K562 (cell line): ENCODE results near the gene MRM2. TPM values are rescaled to one million over a fixed set of nuclear protein-coding genes. Genes with fewer than 3 reads are reported as not detected.

Experiments
- ARID1B ChIP-seq: fragments of 450-650 bp; IDR thresholded peaks from 2 replicates; pipeline ENCODE4 v1.6.1; 2016; ENCODE audit warnings: antibody characterized with exemption, mild to moderate bottlenecking, inconsistent platforms
- BDP1 ChIP-seq: IDR thresholded peaks from 3 replicates; pipeline ENCODE4 v1.6.1; 2011; ENCODE audit not compliant: insufficient read length, insufficient read depth
- BMI1 ChIP-seq: fragments of 150-350 bp; IDR thresholded peaks from 2 replicates; pipeline ENCODE4 v1.6.1; 2014; ENCODE audit warnings: low read length
- BRD9 ChIP-seq: fragments of 450-650 bp; IDR thresholded peaks from 2 replicates; pipeline ENCODE4 v1.6.1; 2018; ENCODE audit warnings: low read depth; ENCODE audit not compliant: partially characterized antibody
- CSDE1 ChIP-seq, 2 experiments: fragments of 450-650 bp; IDR thresholded peaks; 2 replicates each; pipeline ENCODE4 v1.6.1; 2016; ENCODE audit warnings: mild to moderate bottlenecking in 1 of 2
- E2F4 ChIP-seq: sonication (generic); formaldehyde crosslinking; IDR thresholded peaks from 2 replicates; pipeline ENCODE4 v1.8.0; 2022; ENCODE audit warnings: mild to moderate bottlenecking, low read depth, missing genetic modification reagents
- FOXJ3 ChIP-seq: sonication (generic); formaldehyde crosslinking; IDR thresholded peaks from 2 replicates; pipeline ENCODE4 v1.4.0; 2020; ENCODE audit warnings: mild to moderate bottlenecking, missing genetic modification reagents
- HIVEP1 ChIP-seq: fragments of 250-450 bp; sonication (Bioruptor Pico); IDR thresholded peaks from 2 replicates; pipeline ENCODE4 v1.4.0; 2020; ENCODE audit warnings: mild to moderate bottlenecking
- HMG20A ChIP-seq: fragments of 450-650 bp; formaldehyde crosslinking; conservative IDR thresholded peaks from 2 replicates; pipeline ENCODE4 v1.4.0; 2020; ENCODE audit warnings: mild to moderate bottlenecking, mixed read lengths
- MGA ChIP-seq: fragments of 450-650 bp; IDR thresholded peaks from 2 replicates; pipeline ENCODE4 v1.6.1; 2016; ENCODE audit warnings: mild to moderate bottlenecking, moderate library complexity
- MYNN ChIP-seq, 2 experiments: sonication (generic); formaldehyde crosslinking in 1 of 2; IDR thresholded peaks; 2 replicates each; pipeline versions ENCODE4 v1.5.0 to v1.6.1; 2016 to 2020; ENCODE audit warnings: antibody characterized with exemption in 1 of 2, missing genetic modification reagents in 1 of 2
- NCOR1 ChIP-seq: fragments of 450-650 bp; IDR thresholded peaks from 2 replicates; pipeline ENCODE4 v1.6.1; 2016; ENCODE audit warnings: mild to moderate bottlenecking, moderate library complexity
- NFYB ChIP-seq: IDR thresholded peaks from 2 replicates; pipeline ENCODE4 v1.6.1; 2011; ENCODE audit warnings: mild to moderate bottlenecking, moderate library complexity; ENCODE audit not compliant: insufficient read length; ENCODE audit errors: extremely low read depth
- PHF8 ChIP-seq: fragments of 200-600 bp; sonication (generic); IDR thresholded peaks from 2 replicates; pipeline ENCODE4 v1.6.1; 2012; ENCODE audit warnings: mixed run types, mild to moderate bottlenecking, inconsistent platforms, low read length, moderate library complexity, borderline replicate concordance
- RFX7 ChIP-seq: fragments of 250-450 bp; sonication (Bioruptor Pico); IDR thresholded peaks from 2 replicates; pipeline ENCODE4 v1.5.1; 2021; ENCODE audit warnings: mild to moderate bottlenecking
- ZC3H11A ChIP-seq: IDR thresholded peaks from 2 replicates; pipeline ENCODE4 v1.6.1; 2012; ENCODE audit warnings: low read depth, low read length, improper control_type of control experiment
- polyA plus RNA-seq, 8 experiments: library from polyadenylated mRNA; depleted of rRNA in 4 of 8; stranded (reverse) in 5 of 8; unstranded in 3 of 8; fragments of >200 nt; fragmentation: Nextera tagmentation in 2 of 8; fragmentation: Illumina TruSeq in 1 of 8; extraction: Ambion mirVana in 2 of 8; extraction: Trizol in 1 of 8; gene quantifications; 2 replicates each; pipeline versions ENCODE4 v1.2.1 to v1.2.3, GENCODE V29; 2011 to 2014; ENCODE audit warnings: inconsistent platforms in 1 of 8, missing spikeins in 1 of 8
- total RNA-seq, 7 experiments: library from RNA; depleted of rRNA in 6 of 7; stranded (reverse); fragments of >200 nt in 6 of 7; fragmentation: Illumina TruSeq in 2 of 7; extraction: Trizol in 2 of 7; gene quantifications; 2 replicates each; pipeline versions ENCODE4 v1.2.1 to v1.2.3, GENCODE V29; 2011 to 2021; ENCODE audit warnings: low replicate concordance in 1 of 7

Gene MRM2
- total and polyA plus RNA-seq, 9 of the 15 experiments (the other 6 are each of a cell fraction or from before 2014, with no cell fraction given) = 32.4 to 116 (median 50.5) TPM

- TF ChIP-seq ZC3H11A (no peak), BDP1 (no peak), NCOR1 (peak; percentile 71), ARID1B (peak; percentile 83), E2F4 (CRISPR knock-in tag) (no peak), PHF8 (no peak), HIVEP1 (CRISPR knock-in tag) (no peak), BRD9 (no peak), MGA (peak; percentile 70), HMG20A (CRISPR knock-in tag) (no peak), NFYB (no peak), RFX7 (CRISPR knock-in tag) (no peak), BMI1 (no peak), CSDE1 (IDR thresholded peaks at IDR 0.05) (no peak), FOXJ3 (CRISPR knock-in tag) (no peak), MYNN (IDR thresholded peaks at IDR 0.05) (peak; percentile 69), MYNN (CRISPR knock-in tag; IDR thresholded peaks at IDR 0.05) (no peak)
Observed at GRCh38 chr7:2282185-2282751, 40.3 kb upstream of the MRM2 start (continued).
